Type B pancreatic cell (in vitro differentiated cells): ENCODE results near the gene NES. TPM values are rescaled to one million over a fixed set of nuclear protein-coding genes. Genes with fewer than 3 reads are reported as not detected.

Experiments
- DNase-seq: peaks from one replicate; pipeline ENCODE4 v3.0.0; 2021; ENCODE audit warnings: mixed read lengths; ENCODE audit not compliant: unreplicated experiment; ENCODE audit errors: extremely low spot score
- H3K27ac Mint-ChIP-seq: 2 replicates; pipeline ENCODE4 v1.8.0; 2021; ENCODE audit warnings: mild to moderate bottlenecking, mixed read lengths
- H3K27me3 Mint-ChIP-seq: 2 replicates; pipeline ENCODE4 v1.8.0; 2021; ENCODE audit warnings: mixed read lengths
- H3K36me3 Mint-ChIP-seq: 2 replicates; pipeline ENCODE4 v1.8.0; 2021; ENCODE audit warnings: mixed read lengths
- H3K4me1 Mint-ChIP-seq: one replicate; pipeline ENCODE4 v1.8.0; 2021; ENCODE audit warnings: mixed read lengths; ENCODE audit not compliant: unreplicated experiment
- H3K4me3 Mint-ChIP-seq: 2 replicates; pipeline ENCODE4 v1.8.0; 2021; ENCODE audit warnings: mild to moderate bottlenecking, mixed read lengths
- H3K9me3 Mint-ChIP-seq: 2 replicates; pipeline ENCODE4 v1.8.0; 2021; ENCODE audit warnings: mixed read lengths
- total RNA-seq: library from RNA; stranded (reverse); gene quantifications from 2 replicates; pipeline ENCODE4 v1.2.1, GENCODE V29; 2021; ENCODE audit warnings: low replicate concordance
- TF ChIP-seq, protein P1 (sequence below): fragments of 200-600 bp; sonication (generic); conservative IDR thresholded peaks from 2 replicates; pipeline ENCODE4 v1.5.0; 2021; ENCODE audit warnings: antibody characterized with exemption, mild to moderate bottlenecking

Gene NES
- total RNA-seq, 1 donor from 2014 or later: 125 TPM

DNA sequence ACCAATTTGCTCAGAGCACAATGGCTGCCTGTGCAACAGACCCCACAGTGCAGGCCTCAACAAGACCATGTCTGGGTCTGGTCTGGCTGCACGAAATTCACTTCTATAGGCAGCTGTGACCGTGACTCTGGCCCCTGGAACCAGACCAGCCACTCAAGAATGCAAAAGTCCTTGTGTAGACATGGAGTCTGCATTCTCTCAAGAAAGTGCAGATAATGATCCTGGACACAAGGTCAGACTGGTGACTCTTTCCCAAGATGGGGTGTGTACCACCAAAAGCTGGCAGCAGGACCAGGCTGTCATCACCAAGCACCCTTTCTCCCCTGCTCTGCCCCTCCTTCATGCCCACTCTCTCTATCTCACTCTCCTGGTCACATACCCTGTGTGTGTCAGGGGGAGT is 43.9 kb upstream of the NES start:
- no peak overlapping the region for H3K4me3 Mint-ChIP-seq
- H3K4me1 Mint-ChIP-seq: peaks cover 6% of the 10 kb centered on the region
- H3K9me3 Mint-ChIP-seq: no peaks in the 10 kb centered on the region
- TF ChIP-seq, protein P1, sequence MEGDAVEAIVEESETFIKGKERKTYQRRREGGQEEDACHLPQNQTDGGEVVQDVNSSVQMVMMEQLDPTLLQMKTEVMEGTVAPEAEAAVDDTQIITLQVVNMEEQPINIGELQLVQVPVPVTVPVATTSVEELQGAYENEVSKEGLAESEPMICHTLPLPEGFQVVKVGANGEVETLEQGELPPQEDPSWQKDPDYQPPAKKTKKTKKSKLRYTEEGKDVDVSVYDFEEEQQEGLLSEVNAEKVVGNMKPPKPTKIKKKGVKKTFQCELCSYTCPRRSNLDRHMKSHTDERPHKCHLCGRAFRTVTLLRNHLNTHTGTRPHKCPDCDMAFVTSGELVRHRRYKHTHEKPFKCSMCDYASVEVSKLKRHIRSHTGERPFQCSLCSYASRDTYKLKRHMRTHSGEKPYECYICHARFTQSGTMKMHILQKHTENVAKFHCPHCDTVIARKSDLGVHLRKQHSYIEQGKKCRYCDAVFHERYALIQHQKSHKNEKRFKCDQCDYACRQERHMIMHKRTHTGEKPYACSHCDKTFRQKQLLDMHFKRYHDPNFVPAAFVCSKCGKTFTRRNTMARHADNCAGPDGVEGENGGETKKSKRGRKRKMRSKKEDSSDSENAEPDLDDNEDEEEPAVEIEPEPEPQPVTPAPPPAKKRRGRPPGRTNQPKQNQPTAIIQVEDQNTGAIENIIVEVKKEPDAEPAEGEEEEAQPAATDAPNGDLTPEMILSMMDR: no peak
- no peaks in the 10 kb centered on the region for H3K27me3 Mint-ChIP-seq
- no peak overlapping the region for H3K27ac Mint-ChIP-seq
- no peak for DNase-seq
- H3K36me3 Mint-ChIP-seq: peaks cover 20% of the 10 kb centered on the region

DNA sequence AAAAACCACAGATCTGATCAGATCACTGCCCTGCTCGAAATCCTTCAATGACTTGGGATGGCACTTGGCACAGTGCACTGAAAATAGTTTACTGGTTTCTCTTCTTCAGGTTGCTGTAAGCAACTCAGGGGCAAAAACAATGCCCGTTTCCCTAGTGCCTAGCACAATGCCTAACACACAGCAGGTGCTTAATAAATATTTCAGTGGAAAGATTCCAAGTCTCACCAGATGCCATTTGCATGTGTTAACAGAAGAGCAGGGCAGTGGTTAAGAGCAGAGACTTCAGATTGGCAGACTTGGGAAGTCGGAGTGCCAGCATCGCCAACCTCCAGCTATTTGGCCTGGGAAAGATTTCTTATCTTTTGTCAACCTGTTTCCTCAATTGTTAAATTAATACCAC is 40.1 kb upstream of the NES start:
- H3K9me3 Mint-ChIP-seq: no peaks in the 10 kb centered on the region
- no peak overlapping the region for H3K4me3 Mint-ChIP-seq
- TF ChIP-seq, protein P1: no peak
- DNase-seq: no peak
- H3K27ac Mint-ChIP-seq: no peak overlapping the region
- peaks cover 10% of the 10 kb centered on the region for H3K36me3 Mint-ChIP-seq
- no peaks in the 10 kb centered on the region for H3K27me3 Mint-ChIP-seq
- H3K4me1 Mint-ChIP-seq: peaks cover 17% of the 10 kb centered on the region

DNA sequence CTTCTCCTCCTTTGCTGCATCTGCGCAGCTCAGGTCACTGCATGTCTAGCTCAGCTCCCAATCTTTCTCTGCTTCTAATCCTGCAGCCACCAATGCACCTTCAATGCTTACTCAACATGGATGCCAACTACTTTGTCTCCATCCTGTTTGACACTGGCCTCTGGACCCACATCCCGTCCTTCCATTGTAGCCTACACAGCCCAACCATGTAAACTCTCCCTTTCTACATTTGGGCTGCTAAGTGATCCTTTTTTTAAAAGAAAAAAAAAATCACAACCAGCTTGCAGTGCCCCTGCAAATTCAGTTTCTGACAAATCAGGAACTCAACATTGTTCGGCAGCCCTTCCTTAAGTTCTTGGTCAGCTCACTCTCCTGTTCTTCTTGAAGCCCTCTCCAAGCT is 37.6 kb upstream of the NES start:
- Mint-ChIP-seq H3K36me3 (peaks cover 8% of the 10 kb centered on the region), H3K4me3 (no peak overlapping the region), H3K27me3 (no peaks in the 10 kb centered on the region), H3K4me1 (peaks cover 39% of the 10 kb centered on the region), H3K27ac (no peak overlapping the region), H3K9me3 (no peaks in the 10 kb centered on the region)
- TF ChIP-seq, protein P1: no peak
- no peak for DNase-seq

DNA sequence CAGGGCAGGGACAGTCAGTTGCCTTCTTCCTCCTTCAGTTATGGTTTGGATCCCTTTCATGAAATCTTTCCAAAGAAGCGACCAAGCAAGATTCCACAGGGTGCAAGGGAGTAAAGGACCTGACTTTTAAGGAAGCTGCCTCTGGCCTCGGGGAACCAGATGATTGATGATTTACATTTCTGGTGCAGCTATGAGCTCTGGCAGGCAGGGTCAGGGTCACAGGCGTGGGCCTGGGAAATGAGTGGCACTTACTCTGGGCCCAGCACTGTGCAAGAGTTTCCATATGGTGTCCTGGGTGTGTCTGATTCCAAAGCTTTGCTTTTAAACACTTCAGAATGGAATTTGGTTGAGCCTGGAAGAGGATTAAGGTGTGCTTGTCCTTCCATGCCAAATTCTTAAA is 35.4 kb upstream of the NES start:
- DNase-seq: no peak
- no peaks in the 10 kb centered on the region for H3K27me3 Mint-ChIP-seq
- H3K36me3 Mint-ChIP-seq: peaks cover 7% of the 10 kb centered on the region
- peaks cover 59% of the 10 kb centered on the region for H3K4me1 Mint-ChIP-seq
- peak overlapping the region; percentile 34 for H3K4me3 Mint-ChIP-seq
- peak overlapping the region; percentile 70 for H3K27ac Mint-ChIP-seq
- no peaks in the 10 kb centered on the region for H3K9me3 Mint-ChIP-seq
- TF ChIP-seq, protein P1: no peak

DNA sequence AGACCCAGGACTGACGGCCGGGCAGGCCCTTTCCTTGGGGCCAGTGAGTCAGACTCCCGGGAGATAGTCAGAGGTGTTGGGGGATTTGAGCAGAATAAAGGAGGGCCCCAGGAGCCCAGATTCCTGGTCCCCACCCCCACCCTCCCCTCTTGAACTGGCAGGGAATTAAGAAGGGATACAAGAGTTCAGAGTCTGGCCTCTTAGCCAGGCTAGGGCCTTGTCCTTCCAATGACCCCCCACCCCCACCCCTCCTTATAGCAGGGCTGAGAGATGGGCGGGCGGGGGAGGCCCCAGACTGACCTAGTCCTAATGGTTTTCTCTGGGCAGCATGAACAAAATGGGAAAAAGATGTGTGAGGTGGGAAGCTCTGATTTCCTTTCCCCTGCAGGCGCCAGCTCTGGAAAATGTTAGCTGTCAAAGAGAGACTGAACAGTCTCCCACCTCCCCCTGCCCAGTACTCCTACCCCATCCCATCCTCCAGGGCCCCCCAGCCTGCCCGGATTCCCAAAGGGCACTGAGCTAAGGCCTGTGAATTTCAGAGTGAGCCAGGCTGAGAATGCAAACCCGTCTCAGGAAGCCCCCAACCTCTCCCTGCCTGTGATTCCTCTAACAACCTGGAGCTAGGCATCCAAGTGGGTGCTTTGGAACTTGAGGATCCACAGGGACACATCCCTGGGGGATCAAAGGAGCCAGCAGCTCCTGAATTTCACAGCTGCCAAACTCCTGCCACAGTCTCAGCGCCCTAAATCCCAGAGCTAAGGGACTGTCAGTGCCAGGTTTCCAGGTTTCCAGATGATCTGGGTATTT is 34.0 kb upstream of the NES start:
- no peak for DNase-seq
- Mint-ChIP-seq H3K9me3 (no peaks in the 10 kb centered on the region), H3K4me3 (peak overlapping the region; percentile 58)

More for the DNA sequence above, 34.0 kb upstream of the NES start:
- Mint-ChIP-seq H3K27me3 (no peaks in the 10 kb centered on the region), H3K36me3 (peaks cover 3% of the 10 kb centered on the region), H3K4me1 (peaks cover 64% of the 10 kb centered on the region), H3K27ac (peak overlapping the region; percentile 61)
- TF ChIP-seq, protein P1: no peak
